GM12878 (cell line): ENCODE results near the gene DOCK2. TPM values are rescaled to one million over a fixed set of nuclear protein-coding genes. Genes with fewer than 3 reads are reported as not detected.

ENCODE experiments used
- ATAC-seq: fragments of 200-7000 bp; cut with Tn5 transposase; 3 replicates; pipeline ENCODE4 v1.9.1; 2020; ENCODE audit warnings: mild to moderate bottlenecking, moderate library complexity
- BruUV-seq: library from RNA; stranded (reverse); fragments of 400-500 nt; replicated peaks from 2 replicates; lab custom pipeline; 2021; lab: Mats Ljungman, UMichigan
- CTCF ChIA-PET: fragments of 300-600 bp; sonication (Branson Sonifier 250); formaldehyde crosslinking; extraction: SDS; loops from one replicate; lab custom pipeline; 2021; ENCODE audit warnings: inconsistent platforms; lab: Yijun Ruan, JAX
- POLR2A ChIA-PET: fragments of 350-600 bp; formaldehyde crosslinking; extraction: SDS; loops from one replicate; lab custom pipeline; 2021; ENCODE audit warnings: inconsistent platforms; lab: Charles Lee
- RAD21 ChIA-PET: fragments of 300-600 bp; sonication (Branson Sonifier 250); formaldehyde crosslinking; loops from one replicate; lab custom pipeline; 2023; ENCODE audit warnings: antibody characterized with exemption; ENCODE audit not compliant: unreplicated experiment; lab: Charles Lee
- SMC1A ChIA-PET: fragments of 300-600 bp; sonication (Branson Sonifier 250); formaldehyde crosslinking; loops from one replicate; lab custom pipeline; 2023; ENCODE audit not compliant: unreplicated experiment, uncharacterized antibody; lab: Charles Lee
- DNase-seq: peaks from one replicate; pipeline ENCODE4 v3.0.0-alpha.2; 2011; ENCODE audit warnings: low read depth, low spot score
- FAIRE-seq: peaks from 3 replicates; lab custom pipeline; 2011; peaks lifted over from hg19 to GRCh38; lab: Jason Lieb, UNC
- H2AFZ ChIP-seq: 2 replicates; pipeline ENCODE4 v1.6.0; 2011; ENCODE audit warnings: low read depth, low read length, control low read depth; ENCODE audit not compliant: control insufficient read depth
- H3K27ac ChIP-seq: 2 replicates; pipeline ENCODE4 v1.5.1; 2011; ENCODE audit warnings: control low read depth; ENCODE audit not compliant: control insufficient read depth, insufficient read depth
- H3K27me3 ChIP-seq, 2 experiments: replicated peaks in 1 of 2; 2 replicates each; pipeline versions ENCODE4 v1.6.0 to v1.6.1; 2011; ENCODE audit warnings: low read length in 1 of 2; ENCODE audit not compliant: control insufficient read depth in 2 of 2, insufficient read depth in 2 of 2
- H3K36me3 ChIP-seq, 2 experiments: 2 replicates each; pipeline ENCODE4 v1.5.1; 2011; ENCODE audit warnings: low read length in 1 of 2; ENCODE audit not compliant: control insufficient read depth in 2 of 2, insufficient read depth in 2 of 2
- H3K4me1 ChIP-seq: 2 replicates; pipeline ENCODE4 v1.6.1; 2011; ENCODE audit warnings: mild to moderate bottlenecking, low read length, moderate library complexity, mixed read lengths; ENCODE audit not compliant: control insufficient read depth, insufficient read depth
- H3K4me2 ChIP-seq: 2 replicates; pipeline ENCODE4 v1.6.0; 2011; ENCODE audit warnings: control low read depth; ENCODE audit not compliant: control insufficient read depth, insufficient read depth
- H3K4me3 ChIP-seq: fragments of 200-600 bp; sonication (generic); 2 replicates; pipeline ENCODE4 v1.5.1; 2016
- H3K79me2 ChIP-seq: 2 replicates; pipeline ENCODE4 v1.6.0; 2011; ENCODE audit warnings: low read length; ENCODE audit not compliant: control insufficient read depth, insufficient read depth
- H3K9ac ChIP-seq: 2 replicates; pipeline ENCODE4 v1.8.0; 2011; ENCODE audit warnings: low read length, control low read depth, mixed read lengths; ENCODE audit not compliant: control insufficient read depth, insufficient read depth
- H3K9me3 ChIP-seq: replicated peaks from 3 replicates; pipeline ENCODE4 v1.5.1; 2011; ENCODE audit warnings: mild to moderate bottlenecking, low read length; ENCODE audit not compliant: control insufficient read depth, insufficient read depth
- H4K20me1 ChIP-seq: 2 replicates; pipeline ENCODE4 v1.6.0; 2011; ENCODE audit not compliant: control insufficient read depth, insufficient read depth
- LARP7 ChIP-seq: fragments of 450-650 bp; IDR thresholded peaks from 2 replicates; pipeline ENCODE4 v1.6.1; 2017; ENCODE audit warnings: mild to moderate bottlenecking
- PBX3 ChIP-seq: IDR thresholded peaks from 2 replicates; pipeline ENCODE4 v1.6.1; 2011; ENCODE audit warnings: mild to moderate bottlenecking, low read depth, low read length, moderate library complexity; ENCODE audit not compliant: insufficient replicate concordance
- RUNX3 ChIP-seq: IDR thresholded peaks from 2 replicates; pipeline ENCODE4 v1.6.1; 2012; ENCODE audit warnings: low read length, inconsistent platforms
- WGBS: methylation state at CpG from one replicate; pipeline ENCODE4 v1.1.6; 2016; ENCODE audit warnings: low lambda C conversion rate; ENCODE audit not compliant: insufficient replicate concordance, insufficient coverage; ENCODE audit errors: missing lambda C conversion rate; 5-methylcytosine and 5-hydroxymethylcytosine counted together
- in situ Hi-C: fragments of 300-500 bp; cut with MboI; formaldehyde crosslinking; loops from 9 replicates; pipeline ENCODE4 v1.14.3; 2018; ENCODE audit warnings: mixed read lengths
- intact Hi-C: fragments of 100-400 bp; cut with micrococcal nuclease; formaldehyde crosslinking; loops from one replicate; pipeline ENCODE4 v1.14.2; 2022; ENCODE audit not compliant: unreplicated experiment
- polyA plus RNA-seq, 11 experiments: library from polyadenylated mRNA; depleted of rRNA in 4 of 11; unstranded in 6 of 11; stranded (reverse) in 5 of 11; fragments of >200 nt; fragmentation: Nextera tagmentation in 4 of 11; fragmentation: Illumina TruSeq in 1 of 11; extraction: Ambion mirVana in 4 of 11; extraction: Trizol in 1 of 11; gene quantifications; 1 replicate in 1 of 11; 2 replicates in 10 of 11; pipeline versions ENCODE4 v1.2.1 to v1.2.3, GENCODE V29; 2011 to 2016; ENCODE audit warnings: inconsistent platforms in 2 of 11, missing spikeins in 2 of 11, low read depth in 1 of 11
- total RNA-seq, 4 experiments: library from RNA; depleted of rRNA in 3 of 4; stranded (reverse); fragments of >200 nt in 3 of 4; fragmentation: Illumina TruSeq in 1 of 4; extraction: Trizol in 1 of 4; gene quantifications; 2 replicates each; pipeline versions ENCODE4 v1.2.1 to v1.2.3, GENCODE V29; 2013 to 2021
- TF ChIP-seq, protein P1 (sequence below): fragments of 450-650 bp; IDR thresholded peaks from 2 replicates; pipeline ENCODE4 v1.6.1; 2017; ENCODE audit warnings: mild to moderate bottlenecking, moderate library complexity
- TF ChIP-seq, protein P2 (sequence below): fragments of 450-650 bp; IDR thresholded peaks from 2 replicates; pipeline ENCODE4 v1.6.1; 2016; ENCODE audit warnings: mild to moderate bottlenecking

The DOCK2 gene
- total and polyA plus RNA-seq, 10 of the 15 experiments (the other 5 are each of a cell fraction or from before 2014, with no cell fraction given) = 34.2 to 192 (median 118) TPM

- Histone ChIP-seq H4K20me1 (no peaks in the 10 kb centered on the region), H3K27me3 (no peaks in the 10 kb centered on the region), H3K9ac (no peak overlapping the region), H2AFZ (no peak overlapping the region), H3K79me2 (no peaks in the 10 kb centered on the region), H3K4me2 (no peak overlapping the region), H3K27ac (no peak overlapping the region), H3K9me3 (no peaks in the 10 kb centered on the region), H3K4me3 (no peak overlapping the region), H3K4me1 (no peaks in the 10 kb centered on the region), H3K36me3 (peaks cover 6 to 9% of the 10 kb centered on the region in 2 experiments; a peak in 3 of 4 replicates)
- TF ChIP-seq PBX3 (peak; percentile 35), LARP7 (no peak), RUNX3 (no peak)
- TF ChIP-seq, protein P1, sequence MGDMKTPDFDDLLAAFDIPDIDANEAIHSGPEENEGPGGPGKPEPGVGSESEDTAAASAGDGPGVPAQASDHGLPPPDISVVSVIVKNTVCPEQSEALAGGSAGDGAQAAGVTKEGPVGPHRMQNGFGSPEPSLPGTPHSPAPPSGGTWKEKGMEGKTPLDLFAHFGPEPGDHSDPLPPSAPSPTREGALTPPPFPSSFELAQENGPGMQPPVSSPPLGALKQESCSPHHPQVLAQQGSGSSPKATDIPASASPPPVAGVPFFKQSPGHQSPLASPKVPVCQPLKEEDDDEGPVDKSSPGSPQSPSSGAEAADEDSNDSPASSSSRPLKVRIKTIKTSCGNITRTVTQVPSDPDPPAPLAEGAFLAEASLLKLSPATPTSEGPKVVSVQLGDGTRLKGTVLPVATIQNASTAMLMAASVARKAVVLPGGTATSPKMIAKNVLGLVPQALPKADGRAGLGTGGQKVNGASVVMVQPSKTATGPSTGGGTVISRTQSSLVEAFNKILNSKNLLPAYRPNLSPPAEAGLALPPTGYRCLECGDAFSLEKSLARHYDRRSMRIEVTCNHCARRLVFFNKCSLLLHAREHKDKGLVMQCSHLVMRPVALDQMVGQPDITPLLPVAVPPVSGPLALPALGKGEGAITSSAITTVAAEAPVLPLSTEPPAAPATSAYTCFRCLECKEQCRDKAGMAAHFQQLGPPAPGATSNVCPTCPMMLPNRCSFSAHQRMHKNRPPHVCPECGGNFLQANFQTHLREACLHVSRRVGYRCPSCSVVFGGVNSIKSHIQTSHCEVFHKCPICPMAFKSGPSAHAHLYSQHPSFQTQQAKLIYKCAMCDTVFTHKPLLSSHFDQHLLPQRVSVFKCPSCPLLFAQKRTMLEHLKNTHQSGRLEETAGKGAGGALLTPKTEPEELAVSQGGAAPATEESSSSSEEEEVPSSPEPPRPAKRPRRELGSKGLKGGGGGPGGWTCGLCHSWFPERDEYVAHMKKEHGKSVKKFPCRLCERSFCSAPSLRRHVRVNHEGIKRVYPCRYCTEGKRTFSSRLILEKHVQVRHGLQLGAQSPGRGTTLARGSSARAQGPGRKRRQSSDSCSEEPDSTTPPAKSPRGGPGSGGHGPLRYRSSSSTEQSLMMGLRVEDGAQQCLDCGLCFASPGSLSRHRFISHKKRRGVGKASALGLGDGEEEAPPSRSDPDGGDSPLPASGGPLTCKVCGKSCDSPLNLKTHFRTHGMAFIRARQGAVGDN = peak; percentile 64; the same call in 1 of the 2 replicates
- TF ChIP-seq, protein P2, sequence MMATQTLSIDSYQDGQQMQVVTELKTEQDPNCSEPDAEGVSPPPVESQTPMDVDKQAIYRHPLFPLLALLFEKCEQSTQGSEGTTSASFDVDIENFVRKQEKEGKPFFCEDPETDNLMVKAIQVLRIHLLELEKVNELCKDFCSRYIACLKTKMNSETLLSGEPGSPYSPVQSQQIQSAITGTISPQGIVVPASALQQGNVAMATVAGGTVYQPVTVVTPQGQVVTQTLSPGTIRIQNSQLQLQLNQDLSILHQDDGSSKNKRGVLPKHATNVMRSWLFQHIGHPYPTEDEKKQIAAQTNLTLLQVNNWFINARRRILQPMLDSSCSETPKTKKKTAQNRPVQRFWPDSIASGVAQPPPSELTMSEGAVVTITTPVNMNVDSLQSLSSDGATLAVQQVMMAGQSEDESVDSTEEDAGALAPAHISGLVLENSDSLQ = peak; percentile 79
- in situ Hi-C loops = no loop called here
- DNase-seq = no peak
- SMC1A ChIA-PET = interaction anchor here (0.8 kb wide), 1 partner anchor 13 kb away, joined by 3 read pairs; no protein-coding TSS in a partner anchor
- intact Hi-C loops = no loop called here
- RAD21 ChIA-PET = no interaction called here
- CTCF ChIA-PET = no interaction called here
- ATAC-seq = peak; percentile 14; the same call in 1 of the 3 replicates
- WGBS = 96% methylated on average over 5 of the region's 5 CpGs
- BruUV-seq = no TSS peak
- no peak for FAIRE-seq
- POLR2A ChIA-PET = no interaction called here
Measured at GRCh38 chr5:169873642-169874041, 236.6 kb downstream of the DOCK2 start.
